H1 (cell line): ENCODE measurements around the gene LAMP5. TPM values are rescaled to one million over a fixed set of nuclear protein-coding genes. Genes with fewer than 3 reads are reported as not detected.

Experiments used
- CTCF ChIA-PET: fragments of 300-600 bp; sonication (Branson Sonifier 250); formaldehyde crosslinking; loops from one replicate; lab custom pipeline; 2021; ENCODE audit not compliant: partially characterized antibody; lab: Charles Lee
- POLR2A ChIA-PET: fragments of 300-600 bp; sonication (Branson Sonifier 250); formaldehyde crosslinking; loops from one replicate; lab custom pipeline; 2021; ENCODE audit warnings: inconsistent platforms; ENCODE audit not compliant: partially characterized antibody; lab: Charles Lee
- DNase-seq, 2 experiments: peaks; one replicate each; pipeline versions ENCODE4 v3.0.0 to v3.0.0-alpha.2; 2010 to 2022; ENCODE audit warnings: low spot score in 2 of 2, low read depth in 1 of 2, mixed read lengths in 1 of 2
- FAIRE-seq: peaks from 2 replicates; lab custom pipeline; 2011; peaks lifted over from hg19 to GRCh38; lab: Jason Lieb, UNC
- H2AFZ ChIP-seq: 2 replicates; pipeline ENCODE4 v1.8.1; 2012; ENCODE audit warnings: low read length, inconsistent platforms
- H2AK5ac ChIP-seq: 2 replicates; pipeline ENCODE4 v1.6.1; 2013; ENCODE audit warnings: low read depth, low read length
- H2BK120ac ChIP-seq: replicated peaks from 2 replicates; pipeline ENCODE3; 2013; ENCODE audit warnings: low read depth, low read length, inconsistent platforms
- H2BK12ac ChIP-seq: 2 replicates; pipeline ENCODE4 v1.6.1; 2013; ENCODE audit warnings: low read depth, low read length
- H2BK15ac ChIP-seq: 2 replicates; pipeline ENCODE4 v1.6.1; 2013; ENCODE audit warnings: low read length
- H2BK20ac ChIP-seq: 2 replicates; pipeline ENCODE4 v1.6.1; 2013; ENCODE audit warnings: low read length
- H2BK5ac ChIP-seq: 2 replicates; pipeline ENCODE4 v1.6.1; 2013; ENCODE audit warnings: low read depth, low read length
- H3K14ac ChIP-seq: 2 replicates; pipeline ENCODE4 v1.6.1; 2013; ENCODE audit warnings: inconsistent platforms; ENCODE audit not compliant: insufficient read length
- H3K18ac ChIP-seq: 2 replicates; pipeline ENCODE4 v1.6.1; 2013; ENCODE audit warnings: low read length; ENCODE audit errors: extremely low read depth
- H3K23ac ChIP-seq: 2 replicates; pipeline ENCODE4 v1.6.1; 2013; ENCODE audit warnings: inconsistent platforms; ENCODE audit not compliant: insufficient read length
- H3K23me2 ChIP-seq: 2 replicates; pipeline ENCODE4 v1.6.1; 2013; ENCODE audit warnings: low read depth, low read length
- H3K27ac ChIP-seq: 2 replicates; pipeline ENCODE4 v1.6.1; 2011; ENCODE audit warnings: low read depth, low read length, inconsistent platforms
- H3K27me3 ChIP-seq, 4 experiments: replicated peaks in 1 of 4; 1 replicate in 1 of 4; 2 replicates in 3 of 4; pipeline versions ENCODE4 v1.6.1 to v1.8.1; 2011 to 2013; ENCODE audit warnings: low read length in 3 of 4, mild to moderate bottlenecking in 3 of 4, inconsistent platforms in 2 of 4, mixed read lengths in 2 of 4, moderate library complexity in 1 of 4; ENCODE audit not compliant: control insufficient read depth in 3 of 4, insufficient read depth in 3 of 4; ENCODE audit errors: extremely low read depth in 1 of 4
- H3K36me3 ChIP-seq, 4 experiments: 2 replicates each; pipeline versions ENCODE4 v1.6.1 to v1.8.1; 2011 to 2013; ENCODE audit warnings: mild to moderate bottlenecking in 4 of 4, low read length in 3 of 4, moderate library complexity in 2 of 4, control low read depth in 1 of 4, inconsistent platforms in 1 of 4; ENCODE audit not compliant: insufficient read depth in 4 of 4, control insufficient read depth in 2 of 4
- H3K4ac ChIP-seq: replicated peaks from 2 replicates; pipeline ENCODE3; 2013; ENCODE audit warnings: low read length, low read depth, mixed read lengths, inconsistent platforms; ENCODE audit not compliant: insufficient read length
- H3K4me1 ChIP-seq, 4 experiments: replicated peaks in 1 of 4; 1 replicate in 1 of 4; 2 replicates in 3 of 4; pipeline versions ENCODE4 v1.6.1 to v1.8.1; 2011 to 2013; ENCODE audit warnings: low read length in 3 of 4, inconsistent platforms in 2 of 4, mixed read lengths in 1 of 4; ENCODE audit not compliant: insufficient read depth in 4 of 4, control insufficient read depth in 3 of 4
- H3K4me2 ChIP-seq, 2 experiments: 2 replicates each; pipeline versions ENCODE4 v1.6.1 to v1.8.1; 2011 to 2013; ENCODE audit warnings: low read depth in 2 of 2, low read length in 2 of 2, control low read depth in 1 of 2, inconsistent platforms in 1 of 2, mild to moderate bottlenecking in 1 of 2; ENCODE audit not compliant: insufficient read depth in 1 of 2
- H3K4me3 ChIP-seq, 4 experiments: fragments of 200-600, 300-600 bp in 1 of 4; sonication (generic), shearing (Covaris generic), sonication (Bioruptor Twin) in 1 of 4; 2 replicates each; pipeline versions ENCODE4 v1.5.1 to v1.8.1; 2011 to 2016; ENCODE audit warnings: low read length in 4 of 4, low read depth in 3 of 4, control low read depth in 2 of 4, inconsistent platforms in 2 of 4, mild to moderate bottlenecking in 2 of 4, mixed read lengths in 1 of 4, moderate library complexity in 1 of 4; ENCODE audit not compliant: insufficient read depth in 2 of 4; ENCODE audit errors: extremely low read depth in 1 of 4
- H3K56ac ChIP-seq: replicated peaks from 2 replicates; pipeline ENCODE3; 2013; ENCODE audit warnings: low read depth, mild to moderate bottlenecking, mixed read lengths, low read length, inconsistent platforms; ENCODE audit not compliant: insufficient read length
- H3K79me1 ChIP-seq: 2 replicates; pipeline ENCODE4 v1.6.1; 2013; ENCODE audit warnings: low read depth, low read length, control low read depth
- H3K79me2 ChIP-seq, 2 experiments: 2 replicates each; pipeline versions ENCODE4 v1.6.1 to v1.8.1; 2012 to 2013; ENCODE audit warnings: low read length in 2 of 2, mild to moderate bottlenecking in 2 of 2, inconsistent platforms in 1 of 2; ENCODE audit not compliant: insufficient read depth in 2 of 2, control insufficient read depth in 1 of 2
- H3K9ac ChIP-seq, 4 experiments: replicated peaks in 1 of 4; 1 replicate in 1 of 4; 2 replicates in 3 of 4; pipeline versions ENCODE4 v1.6.1 to v1.8.1; 2011 to 2013; ENCODE audit warnings: low read depth in 3 of 4, low read length in 3 of 4, control low read depth in 2 of 4, mild to moderate bottlenecking in 2 of 4, moderate library complexity in 2 of 4, inconsistent platforms in 1 of 4; ENCODE audit errors: extremely low read depth in 1 of 4
- H3K9me3 ChIP-seq, 2 experiments: 2 replicates each; pipeline versions ENCODE4 v1.6.1 to v1.8.1; 2012 to 2013; ENCODE audit warnings: mild to moderate bottlenecking in 2 of 2, moderate library complexity in 2 of 2, control low read depth in 1 of 2, inconsistent platforms in 1 of 2, low read depth in 1 of 2, low read length in 1 of 2, mixed read lengths in 1 of 2; ENCODE audit not compliant: insufficient read depth in 2 of 2
- H4K20me1 ChIP-seq, 2 experiments: replicated peaks in 1 of 2; 2 replicates each; pipeline versions ENCODE3 to v1.8.1; 2011 to 2013; ENCODE audit warnings: inconsistent platforms in 2 of 2, low read length in 2 of 2, mild to moderate bottlenecking in 1 of 2; ENCODE audit not compliant: insufficient read depth in 2 of 2, control insufficient read depth in 1 of 2
- H4K5ac ChIP-seq: 2 replicates; pipeline ENCODE4 v1.6.1; 2013; ENCODE audit warnings: low read length, low read depth, mixed read lengths, inconsistent platforms; ENCODE audit not compliant: insufficient read length
- H4K8ac ChIP-seq: 2 replicates; pipeline ENCODE4 v1.8.0; 2013; ENCODE audit warnings: mild to moderate bottlenecking, moderate library complexity, low read length, inconsistent platforms; ENCODE audit not compliant: insufficient read depth; ENCODE audit errors: extremely low read depth
- H4K91ac ChIP-seq: replicated peaks from 2 replicates; pipeline ENCODE3; 2013; ENCODE audit warnings: low read length, mixed read lengths, inconsistent platforms; ENCODE audit not compliant: insufficient read length
- ASH2L ChIP-seq: fragments of 200-600, 300-600 bp; sonication (generic); IDR thresholded peaks from one replicate; pipeline ENCODE4 v1.7.1; 2017; ENCODE audit warnings: low read length
- CREB1 ChIP-seq: IDR thresholded peaks from 2 replicates; pipeline ENCODE4 v1.6.1; 2012; ENCODE audit warnings: inconsistent platforms
- JUN ChIP-seq: IDR thresholded peaks from 2 replicates; pipeline ENCODE4 v1.6.1; 2011; ENCODE audit warnings: low read depth, mild to moderate bottlenecking, improper control_type of control experiment, low read length
- RAD21 ChIP-seq, 2 experiments: IDR thresholded peaks in 1 of 2; conservative IDR thresholded peaks in 1 of 2; 2 replicates each; pipeline ENCODE4 v1.6.1; 2011; ENCODE audit warnings: low read depth in 2 of 2, low read length in 2 of 2, improper control_type of control experiment in 1 of 2, inconsistent platforms in 1 of 2, mild to moderate bottlenecking in 1 of 2, moderate library complexity in 1 of 2
- RFX5 ChIP-seq: IDR thresholded peaks from 2 replicates; pipeline ENCODE4 v1.6.1; 2011; ENCODE audit warnings: low read depth, low read length, improper control_type of control experiment, borderline replicate concordance
- SIRT6 ChIP-seq: IDR thresholded peaks from one replicate; pipeline ENCODE4 v1.7.1; 2012; ENCODE audit warnings: low read length, inconsistent platforms
- SP1 ChIP-seq: IDR thresholded peaks from 2 replicates; pipeline ENCODE4 v1.6.1; 2011; ENCODE audit warnings: low read depth, low read length
- SP4 ChIP-seq: IDR thresholded peaks from 2 replicates; pipeline ENCODE4 v1.6.1; 2012; ENCODE audit warnings: low read length, inconsistent platforms
- SUZ12 ChIP-seq: fragments of 200-600 bp; sonication (generic); IDR thresholded peaks from 2 replicates; pipeline ENCODE4 v1.6.1; 2012; ENCODE audit warnings: mild to moderate bottlenecking, inconsistent platforms, low read length, moderate library complexity, mixed read lengths
- TCF12 ChIP-seq: IDR thresholded peaks from 2 replicates; pipeline ENCODE4 v1.6.1; 2011; ENCODE audit warnings: low read depth, mild to moderate bottlenecking, low read length
- WGBS, 2 experiments: shearing (Covaris generic) in 1 of 2; methylation state at CpG; one replicate each; pipeline versions ENCODE4 v1.1.6 to v1.1.7; 2013 to 2015; ENCODE audit warnings: low lambda C conversion rate in 2 of 2, mixed read lengths in 2 of 2, inconsistent platforms in 1 of 2, low coverage in 1 of 2, missing lambda C conversion rate in 1 of 2; ENCODE audit not compliant: insufficient replicate concordance in 2 of 2, insufficient coverage in 1 of 2, insufficient read length in 1 of 2; ENCODE audit errors: extremely low coverage in 1 of 2, missing lambda C conversion rate in 1 of 2; 5-methylcytosine and 5-hydroxymethylcytosine counted together
- polyA plus RNA-seq, 7 experiments: library from polyadenylated mRNA; depleted of rRNA in 3 of 7; stranded (reverse) in 5 of 7; unstranded in 2 of 7; fragments of >200 nt in 5 of 7; fragments of 200-250 nt in 2 of 7; gene quantifications; 1 replicate in 5 of 7; 2 replicates in 1 of 7; 4 replicates in 1 of 7; pipeline versions ENCODE4 v1.2.1 to v1.2.3, GENCODE V29; 2011 to 2013; ENCODE audit warnings: missing spikeins in 2 of 7, mixed read lengths in 2 of 7
- total RNA-seq: library from RNA; stranded (reverse); fragmentation: NEBNext Ultra II Directional; extraction: Animal tissue kit (Norgen Biotek cat#: 25700); gene quantifications from 2 replicates; pipeline ENCODE4 v1.2.1, GENCODE V29; 2021

Gene LAMP5
- total and polyA plus RNA-seq, 2 of the 8 experiments (the other 6 are each of a cell fraction or from before 2014, with no cell fraction given), result 0.22 to 1.9 TPM

DNA sequence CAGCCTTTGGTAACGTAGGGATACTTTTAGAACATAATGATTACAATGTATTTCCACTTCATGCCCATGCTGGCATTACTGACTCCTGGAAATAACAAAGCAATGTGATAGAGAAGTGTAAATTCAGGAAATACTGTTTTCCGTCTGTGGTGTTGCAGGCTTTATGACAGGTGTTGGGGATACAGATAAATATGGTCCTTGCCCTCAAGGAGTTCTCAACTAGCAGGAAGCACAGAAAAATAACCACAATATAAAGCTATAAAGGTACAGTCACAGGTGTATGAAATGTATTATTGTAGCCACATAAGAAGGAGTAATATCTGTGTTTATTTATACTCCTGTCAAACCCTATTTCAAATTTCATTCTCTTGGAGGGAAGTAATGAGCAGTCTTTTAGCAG lies 12.9 kb upstream of the LAMP5 start:
- H3K4me1 ChIP-seq, result peaks cover 0 to 6% (median 3%) of the 10 kb centered on the region in 4 experiments; a peak in 5 of 7 replicates
- no peak overlapping the region for H4K8ac ChIP-seq
- no peaks in the 10 kb centered on the region for H3K23me2 ChIP-seq
- no peaks in the 10 kb centered on the region for H3K9me3 ChIP-seq
- no peak overlapping the region for H3K4me3 ChIP-seq
- no peak overlapping the region for H3K56ac ChIP-seq
- H2BK12ac ChIP-seq, result no peak overlapping the region
- H3K9ac ChIP-seq, result no peak overlapping the region
- no peak overlapping the region for H2AFZ ChIP-seq
- FAIRE-seq (no peak), DNase-seq (no peak)
- 80% methylated on average over 2 of the region's 2 CpGs; no CpG with 5 or more reads in 1 of the 2 experiments for WGBS, 2 experiments
- no peak overlapping the region for H3K4me2 ChIP-seq
- no peak overlapping the region for H3K4ac ChIP-seq
- no peak overlapping the region for H2BK5ac ChIP-seq
- H2BK120ac ChIP-seq, result no peak overlapping the region
- no peaks in the 10 kb centered on the region for H3K79me1 ChIP-seq
- peaks cover 0 to 3% of the 10 kb centered on the region in 2 experiments for H4K20me1 ChIP-seq
- no peak overlapping the region for H2AK5ac ChIP-seq
- no peaks in the 10 kb centered on the region for H3K79me2 ChIP-seq
- no peak overlapping the region for H4K5ac ChIP-seq
- H3K18ac ChIP-seq, result no peak overlapping the region
- no peak overlapping the region for H3K27ac ChIP-seq
- H2BK20ac ChIP-seq, result no peak overlapping the region
- H3K27me3 ChIP-seq, result peaks cover 12 to 24% (median 21%) of the 10 kb centered on the region in 4 experiments
- CTCF ChIA-PET, result interaction anchor here (0.7 to 7.8 kb wide), 4 partner anchors 17 to 575 kb away, joined by 3 to 79 read pairs (median 6); partner anchors contain the start of gene LAMP5
- H3K14ac ChIP-seq, result no peak overlapping the region
- H4K91ac ChIP-seq, result no peak overlapping the region
- H2BK15ac ChIP-seq, result no peak overlapping the region
- POLR2A ChIA-PET, result no interaction called here
- no peak overlapping the region for H3K23ac ChIP-seq
- H3K36me3 ChIP-seq, result no peaks in the 10 kb centered on the region
- TF ChIP-seq SP4, result no peak
- TF ChIP-seq RAD21 (IDR thresholded peaks at IDR 0.05 in 1 of 2, conservative IDR thresholded peaks at IDR 0.05 in 1 of 2; ENCODE audit: low read depth in 2 of 2, low read length in 2 of 2), result no peak
- no peak for TF ChIP-seq SUZ12
- no peak for TF ChIP-seq RFX5
- TF ChIP-seq SP1, result no peak
- TF ChIP-seq ASH2L, result no peak
- no peak for TF ChIP-seq SIRT6
- no peak for TF ChIP-seq CREB1
- TF ChIP-seq TCF12, result no peak
- no peak for TF ChIP-seq JUN
